22Rv1 (cell line): ENCODE results near the gene KHDRBS2.

Experiments
- ZFX ChIP-seq: fragments of 450-650 bp; IDR thresholded peaks from 2 replicates; pipeline ENCODE4 v1.6.1; 2017; ENCODE audit warnings: antibody characterized with exemption, borderline replicate concordance
- TF ChIP-seq, protein P1 (sequence below): fragments of 450-650 bp; IDR thresholded peaks from 2 replicates; pipeline ENCODE4 v1.5.1; 2017; ENCODE audit warnings: mild to moderate bottlenecking

DNA sequence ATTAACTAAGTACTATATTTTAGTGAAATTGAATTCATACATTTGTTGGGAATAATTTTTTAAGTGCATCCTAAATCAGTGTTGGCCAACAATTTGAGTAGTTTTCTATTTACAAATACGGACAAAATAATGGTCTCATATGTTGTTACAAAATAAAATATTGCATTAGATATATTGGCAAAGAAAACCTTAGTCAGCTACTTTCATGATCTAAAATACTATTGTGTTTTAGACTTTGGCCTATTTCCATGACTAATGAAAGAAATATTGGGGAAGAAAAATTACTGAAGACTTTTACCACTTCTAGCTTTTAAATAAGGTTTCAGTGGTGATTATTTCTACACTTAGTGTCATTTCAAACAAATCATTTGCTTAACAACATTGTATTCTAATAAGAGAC is 498.0 kb downstream of the KHDRBS2 start:
- TF ChIP-seq, protein P1, sequence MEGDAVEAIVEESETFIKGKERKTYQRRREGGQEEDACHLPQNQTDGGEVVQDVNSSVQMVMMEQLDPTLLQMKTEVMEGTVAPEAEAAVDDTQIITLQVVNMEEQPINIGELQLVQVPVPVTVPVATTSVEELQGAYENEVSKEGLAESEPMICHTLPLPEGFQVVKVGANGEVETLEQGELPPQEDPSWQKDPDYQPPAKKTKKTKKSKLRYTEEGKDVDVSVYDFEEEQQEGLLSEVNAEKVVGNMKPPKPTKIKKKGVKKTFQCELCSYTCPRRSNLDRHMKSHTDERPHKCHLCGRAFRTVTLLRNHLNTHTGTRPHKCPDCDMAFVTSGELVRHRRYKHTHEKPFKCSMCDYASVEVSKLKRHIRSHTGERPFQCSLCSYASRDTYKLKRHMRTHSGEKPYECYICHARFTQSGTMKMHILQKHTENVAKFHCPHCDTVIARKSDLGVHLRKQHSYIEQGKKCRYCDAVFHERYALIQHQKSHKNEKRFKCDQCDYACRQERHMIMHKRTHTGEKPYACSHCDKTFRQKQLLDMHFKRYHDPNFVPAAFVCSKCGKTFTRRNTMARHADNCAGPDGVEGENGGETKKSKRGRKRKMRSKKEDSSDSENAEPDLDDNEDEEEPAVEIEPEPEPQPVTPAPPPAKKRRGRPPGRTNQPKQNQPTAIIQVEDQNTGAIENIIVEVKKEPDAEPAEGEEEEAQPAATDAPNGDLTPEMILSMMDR, result no peak
- TF ChIP-seq ZFX, result no peak
